OCI-LY7 (cell line): Measurements from ENCODE around the gene JRKL.

ENCODE experiments used
- EZH2phosphoT487 ChIP-seq: fragments of 200-600 bp; sonication (generic); IDR thresholded peaks from 2 replicates; pipeline ENCODE4 v1.6.1; 2018; ENCODE audit warnings: low read depth, borderline replicate concordance, mild to moderate bottlenecking, mixed run types, antibody characterized with exemption, low read length, moderate library complexity, mixed read lengths
- TF ChIP-seq, protein P1 (sequence below): fragments of 200-600 bp; sonication (generic); conservative IDR thresholded peaks from 2 replicates; pipeline ENCODE4 v1.5.1; 2014; ENCODE audit warnings: mild to moderate bottlenecking, antibody characterized with exemption, low read length, moderate library complexity, mixed read lengths

DNA sequence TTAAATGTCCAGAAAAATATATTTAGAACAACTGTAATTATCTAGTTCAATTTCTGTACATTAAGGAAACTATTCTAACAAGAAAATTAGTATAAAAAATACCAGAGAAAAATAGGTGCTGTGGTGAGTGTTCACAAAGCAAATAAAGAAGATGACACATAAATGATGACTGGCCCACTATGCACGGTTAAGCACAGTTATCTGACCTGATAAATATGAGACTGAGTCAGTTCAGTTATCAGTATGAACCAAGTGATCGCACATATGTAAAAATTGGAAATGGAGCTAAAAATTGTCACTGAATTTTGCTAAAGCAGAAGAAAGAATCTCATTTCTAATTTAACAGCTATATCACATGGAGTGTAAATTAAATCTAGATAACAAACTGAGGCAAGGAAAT, 28.0 kb upstream of the JRKL start:
- TF ChIP-seq, protein P1, sequence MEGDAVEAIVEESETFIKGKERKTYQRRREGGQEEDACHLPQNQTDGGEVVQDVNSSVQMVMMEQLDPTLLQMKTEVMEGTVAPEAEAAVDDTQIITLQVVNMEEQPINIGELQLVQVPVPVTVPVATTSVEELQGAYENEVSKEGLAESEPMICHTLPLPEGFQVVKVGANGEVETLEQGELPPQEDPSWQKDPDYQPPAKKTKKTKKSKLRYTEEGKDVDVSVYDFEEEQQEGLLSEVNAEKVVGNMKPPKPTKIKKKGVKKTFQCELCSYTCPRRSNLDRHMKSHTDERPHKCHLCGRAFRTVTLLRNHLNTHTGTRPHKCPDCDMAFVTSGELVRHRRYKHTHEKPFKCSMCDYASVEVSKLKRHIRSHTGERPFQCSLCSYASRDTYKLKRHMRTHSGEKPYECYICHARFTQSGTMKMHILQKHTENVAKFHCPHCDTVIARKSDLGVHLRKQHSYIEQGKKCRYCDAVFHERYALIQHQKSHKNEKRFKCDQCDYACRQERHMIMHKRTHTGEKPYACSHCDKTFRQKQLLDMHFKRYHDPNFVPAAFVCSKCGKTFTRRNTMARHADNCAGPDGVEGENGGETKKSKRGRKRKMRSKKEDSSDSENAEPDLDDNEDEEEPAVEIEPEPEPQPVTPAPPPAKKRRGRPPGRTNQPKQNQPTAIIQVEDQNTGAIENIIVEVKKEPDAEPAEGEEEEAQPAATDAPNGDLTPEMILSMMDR = no peak
- TF ChIP-seq EZH2phosphoT487 = no peak
